ENCODE measurements around the gene TPH2.

- TF ChIP-seq EZH2 (IDR thresholded peaks at IDR 0.05; ENCODE audit: insufficient read depth, poor library complexity, severe bottlenecking), result no peak
- TF ChIP-seq EZH2phosphoT487 (IDR thresholded peaks at IDR 0.05; ENCODE audit: insufficient read depth, low read depth), result no peak
Measured at GRCh38 chr12:71940068-71940467, 1.4 kb downstream of the TPH2 start.
